Testis (tissue), 2 donors: ENCODE measurements around the gene AQP2.

ENCODE experiments used
- POLR2A ChIP-seq: fragments of 450-650 bp; IDR thresholded peaks from one replicate; pipeline ENCODE4 v1.6.1; 2017; ENCODE audit warnings: antibody characterized with exemption, mild to moderate bottlenecking, moderate library complexity
- TF ChIP-seq, protein P1 (sequence below), 3 experiments: fragments of 450-650 bp in 2 of 3; fragments of 200-600 bp in 1 of 3; sonication (generic) in 1 of 3; IDR thresholded peaks; one replicate each; pipeline ENCODE4 v1.5.1; 2016 to 2019; ENCODE audit warnings: antibody characterized with exemption in 3 of 3, mild to moderate bottlenecking in 2 of 3, moderate library complexity in 1 of 3

DNA sequence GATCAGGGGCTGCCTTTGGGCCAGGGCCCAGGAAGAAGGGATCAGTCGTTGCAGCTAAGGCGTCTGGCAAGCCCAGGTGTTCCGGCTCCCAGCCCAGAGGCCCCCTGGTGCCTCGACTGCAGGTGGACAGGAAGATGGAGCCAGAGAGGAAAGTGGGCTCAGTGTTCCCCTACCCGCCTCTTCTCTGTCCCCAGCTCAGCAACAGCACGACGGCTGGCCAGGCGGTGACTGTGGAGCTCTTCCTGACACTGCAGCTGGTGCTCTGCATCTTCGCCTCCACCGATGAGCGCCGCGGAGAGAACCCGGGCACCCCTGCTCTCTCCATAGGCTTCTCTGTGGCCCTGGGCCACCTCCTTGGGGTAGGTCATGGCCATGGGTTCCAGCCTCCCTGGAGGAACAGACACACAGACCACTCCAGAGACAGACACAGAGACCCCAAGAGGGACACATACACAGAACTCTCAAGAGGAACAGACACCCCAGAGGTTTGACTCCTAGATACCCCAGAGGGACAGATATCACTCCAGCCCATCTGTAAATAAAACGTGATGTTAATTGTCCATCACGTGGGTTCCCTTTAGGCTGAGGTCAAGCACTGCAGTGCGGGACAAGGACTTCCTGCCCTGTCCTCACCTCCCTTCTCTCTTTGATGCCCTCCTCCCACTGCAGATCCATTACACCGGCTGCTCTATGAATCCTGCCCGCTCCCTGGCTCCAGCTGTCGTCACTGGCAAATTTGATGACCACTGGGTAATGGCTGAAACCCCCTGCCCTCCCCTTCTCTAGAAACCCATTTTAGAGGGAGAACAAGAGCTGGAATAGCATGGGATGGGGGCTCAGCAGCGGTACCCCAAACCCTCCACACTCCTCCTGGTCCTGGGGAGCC is 3.7 kb downstream of the AQP2 start:
- TF ChIP-seq POLR2A = no peak
- TF ChIP-seq, protein P1, sequence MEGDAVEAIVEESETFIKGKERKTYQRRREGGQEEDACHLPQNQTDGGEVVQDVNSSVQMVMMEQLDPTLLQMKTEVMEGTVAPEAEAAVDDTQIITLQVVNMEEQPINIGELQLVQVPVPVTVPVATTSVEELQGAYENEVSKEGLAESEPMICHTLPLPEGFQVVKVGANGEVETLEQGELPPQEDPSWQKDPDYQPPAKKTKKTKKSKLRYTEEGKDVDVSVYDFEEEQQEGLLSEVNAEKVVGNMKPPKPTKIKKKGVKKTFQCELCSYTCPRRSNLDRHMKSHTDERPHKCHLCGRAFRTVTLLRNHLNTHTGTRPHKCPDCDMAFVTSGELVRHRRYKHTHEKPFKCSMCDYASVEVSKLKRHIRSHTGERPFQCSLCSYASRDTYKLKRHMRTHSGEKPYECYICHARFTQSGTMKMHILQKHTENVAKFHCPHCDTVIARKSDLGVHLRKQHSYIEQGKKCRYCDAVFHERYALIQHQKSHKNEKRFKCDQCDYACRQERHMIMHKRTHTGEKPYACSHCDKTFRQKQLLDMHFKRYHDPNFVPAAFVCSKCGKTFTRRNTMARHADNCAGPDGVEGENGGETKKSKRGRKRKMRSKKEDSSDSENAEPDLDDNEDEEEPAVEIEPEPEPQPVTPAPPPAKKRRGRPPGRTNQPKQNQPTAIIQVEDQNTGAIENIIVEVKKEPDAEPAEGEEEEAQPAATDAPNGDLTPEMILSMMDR (IDR thresholded peaks at IDR 0.05) = no peak
